ENCODE data around the gene TRIO. TPM values are rescaled to one million over a fixed set of nuclear protein-coding genes. Genes with fewer than 3 reads are reported as not detected.

TRIO gene
- total and polyA plus RNA-seq, 8 donors, result 84.4 to 151 (median 93.7) TPM

DNA sequence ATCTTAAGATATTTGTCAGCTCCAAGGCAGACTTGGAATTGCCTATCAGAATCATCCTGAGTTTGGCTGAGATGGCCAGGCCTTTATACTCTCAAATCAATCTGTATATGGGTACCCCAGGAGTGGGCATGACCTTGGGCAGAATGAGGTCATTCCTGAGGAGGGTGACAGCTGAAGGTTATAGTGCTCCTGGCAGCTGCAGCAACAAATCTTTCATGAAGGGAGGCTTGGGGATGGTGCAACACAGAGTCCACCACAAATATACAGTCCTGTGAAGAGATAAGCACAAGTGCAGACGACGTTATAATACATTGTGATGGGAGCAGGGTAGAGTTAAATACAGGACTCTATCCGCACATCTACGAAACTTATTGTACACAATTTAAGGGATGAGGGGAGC lies 21.1 kb upstream of the TRIO start:
- no peak overlapping the region for H3K27ac ChIP-seq
- H3K4me1 ChIP-seq, result no peaks in the 10 kb centered on the region
- ATAC-seq, result no peak
- H3K9me3 ChIP-seq, result no peaks in the 10 kb centered on the region
- intact Hi-C loops (cut with DNase I), result no loop called here
- no peaks in the 10 kb centered on the region for H3K27me3 ChIP-seq
- no peak for DNase-seq
- no peaks in the 10 kb centered on the region for H3K36me3 ChIP-seq
- TF ChIP-seq, protein P1, sequence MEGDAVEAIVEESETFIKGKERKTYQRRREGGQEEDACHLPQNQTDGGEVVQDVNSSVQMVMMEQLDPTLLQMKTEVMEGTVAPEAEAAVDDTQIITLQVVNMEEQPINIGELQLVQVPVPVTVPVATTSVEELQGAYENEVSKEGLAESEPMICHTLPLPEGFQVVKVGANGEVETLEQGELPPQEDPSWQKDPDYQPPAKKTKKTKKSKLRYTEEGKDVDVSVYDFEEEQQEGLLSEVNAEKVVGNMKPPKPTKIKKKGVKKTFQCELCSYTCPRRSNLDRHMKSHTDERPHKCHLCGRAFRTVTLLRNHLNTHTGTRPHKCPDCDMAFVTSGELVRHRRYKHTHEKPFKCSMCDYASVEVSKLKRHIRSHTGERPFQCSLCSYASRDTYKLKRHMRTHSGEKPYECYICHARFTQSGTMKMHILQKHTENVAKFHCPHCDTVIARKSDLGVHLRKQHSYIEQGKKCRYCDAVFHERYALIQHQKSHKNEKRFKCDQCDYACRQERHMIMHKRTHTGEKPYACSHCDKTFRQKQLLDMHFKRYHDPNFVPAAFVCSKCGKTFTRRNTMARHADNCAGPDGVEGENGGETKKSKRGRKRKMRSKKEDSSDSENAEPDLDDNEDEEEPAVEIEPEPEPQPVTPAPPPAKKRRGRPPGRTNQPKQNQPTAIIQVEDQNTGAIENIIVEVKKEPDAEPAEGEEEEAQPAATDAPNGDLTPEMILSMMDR (IDR thresholded peaks at IDR 0.05), result no peak
- no peak overlapping the region for H3K4me3 ChIP-seq

DNA sequence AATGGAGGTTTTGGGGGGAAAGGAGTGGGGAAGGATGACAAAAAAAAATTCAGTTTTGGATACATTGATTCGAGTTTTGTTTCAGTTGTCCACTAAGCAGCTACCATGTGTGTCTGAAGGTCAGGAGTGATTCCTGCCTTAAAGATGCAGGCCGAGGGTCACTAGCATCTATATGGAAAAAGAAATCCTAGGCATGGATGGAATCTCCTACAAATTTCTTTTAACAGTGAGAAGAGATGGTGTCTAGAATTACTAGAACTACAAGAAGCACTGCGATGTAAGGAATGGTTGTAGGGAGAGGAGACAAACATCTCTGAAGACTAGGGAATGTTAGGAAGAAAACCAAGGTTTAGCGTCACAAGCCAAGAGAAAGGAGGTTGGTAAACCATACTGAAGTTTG lies 19.6 kb upstream of the TRIO start:
- H3K4me3 ChIP-seq, result no peak overlapping the region
- H3K36me3 ChIP-seq, result no peaks in the 10 kb centered on the region
- intact Hi-C loops (cut with DNase I), result no loop called here
- no peak overlapping the region for H3K27ac ChIP-seq
- TF ChIP-seq, protein P1 (IDR thresholded peaks at IDR 0.05), result no peak
- DNase-seq (no peak), ATAC-seq (no peak)
- no peaks in the 10 kb centered on the region for H3K4me1 ChIP-seq
- H3K9me3 ChIP-seq, result no peaks in the 10 kb centered on the region
- no peaks in the 10 kb centered on the region for H3K27me3 ChIP-seq

DNA sequence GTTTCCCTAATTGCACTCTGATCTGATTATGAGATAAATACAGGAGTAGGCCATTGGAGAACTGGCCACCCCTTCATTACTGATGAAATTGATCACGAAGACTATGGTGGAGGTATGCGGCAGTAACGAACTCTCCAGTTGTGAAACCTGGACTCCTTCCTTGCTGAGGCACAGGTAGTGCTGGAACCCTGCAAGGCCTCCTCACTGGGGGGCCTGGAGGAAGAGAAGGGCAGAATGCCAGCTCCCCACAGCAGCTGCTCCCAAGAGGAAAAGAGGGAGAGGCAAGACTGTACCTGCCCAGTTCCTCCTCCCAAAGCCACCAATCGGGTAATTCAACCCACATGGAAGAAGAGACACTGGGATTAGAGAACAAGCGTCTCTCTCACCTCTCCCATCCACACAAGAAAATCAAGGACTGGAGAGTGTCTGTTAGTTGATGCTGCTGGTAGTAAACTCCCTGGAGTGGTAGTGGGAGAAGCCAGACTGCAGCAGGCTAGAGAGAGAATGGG lies 19.1 kb upstream of the TRIO start:
- Histone ChIP-seq H3K36me3 (no peaks in the 10 kb centered on the region), H3K27ac (no peak overlapping the region), H3K4me1 (no peaks in the 10 kb centered on the region), H3K27me3 (no peaks in the 10 kb centered on the region), H3K9me3 (no peaks in the 10 kb centered on the region), H3K4me3 (no peak overlapping the region)
- TF ChIP-seq, protein P1 (IDR thresholded peaks at IDR 0.05), result no peak
- ATAC-seq, result no peak
- DNase-seq, result no peak
- intact Hi-C loops (cut with DNase I), result no loop called here

DNA sequence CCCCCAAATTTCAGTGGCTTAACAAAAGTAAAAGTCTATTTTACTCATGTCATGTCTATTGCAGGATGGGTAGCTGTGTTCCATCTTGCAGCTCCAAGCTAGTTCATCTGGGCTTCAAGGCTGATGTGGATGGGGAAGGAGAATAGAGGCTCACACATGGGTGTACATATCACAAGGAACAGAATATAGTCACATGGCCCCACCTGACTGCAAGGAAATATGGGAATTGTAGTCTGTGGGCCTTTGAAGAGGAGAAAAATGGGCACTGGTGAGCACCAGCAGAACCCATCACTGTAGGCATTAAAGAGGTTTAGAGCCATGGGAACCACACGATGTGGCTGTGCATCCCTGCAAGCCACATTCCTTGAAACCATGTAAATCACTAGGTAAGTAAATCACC lies 17.9 kb upstream of the TRIO start:
- Histone ChIP-seq H3K4me1 (no peaks in the 10 kb centered on the region), H3K4me3 (no peak overlapping the region), H3K27ac (no peak overlapping the region), H3K36me3 (no peaks in the 10 kb centered on the region), H3K27me3 (no peaks in the 10 kb centered on the region), H3K9me3 (no peaks in the 10 kb centered on the region)
- TF ChIP-seq, protein P1 (IDR thresholded peaks at IDR 0.05), result no peak
- DNase-seq (no peak), ATAC-seq (no peak)
- intact Hi-C loops (cut with DNase I), result no loop called here

DNA sequence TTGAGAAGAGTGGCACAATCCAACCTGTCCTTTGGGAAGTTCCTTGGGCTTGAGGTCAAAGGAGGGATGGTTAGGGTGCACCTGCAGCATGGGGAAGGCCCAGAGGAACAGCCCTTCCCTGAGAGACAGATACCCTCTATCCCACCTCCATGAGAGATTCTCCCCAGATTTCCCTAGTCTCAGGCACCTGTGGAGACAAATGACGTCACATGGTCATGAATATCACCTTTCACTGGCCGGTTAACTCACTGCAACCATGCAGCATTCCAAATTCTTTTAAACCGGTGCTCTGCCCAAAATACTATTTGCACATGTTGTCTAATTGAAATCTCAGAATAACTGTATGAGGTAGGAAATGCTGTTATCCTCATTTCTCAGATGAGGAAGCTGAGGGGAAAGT lies 15.6 kb upstream of the TRIO start:
- DNase-seq, result no peak
- intact Hi-C loops (cut with DNase I), result no loop called here
- Histone ChIP-seq H3K4me3 (no peak overlapping the region), H3K27ac (no peak overlapping the region), H3K9me3 (no peaks in the 10 kb centered on the region), H3K4me1 (no peaks in the 10 kb centered on the region), H3K36me3 (no peaks in the 10 kb centered on the region), H3K27me3 (no peaks in the 10 kb centered on the region)
- ATAC-seq, result no peak
- TF ChIP-seq, protein P1 (IDR thresholded peaks at IDR 0.05), result no peak

Measured in left lung (tissue), 10 donors.